Measurements from ENCODE around the gene C9orf40. TPM values are rescaled to one million over a fixed set of nuclear protein-coding genes. Genes with fewer than 3 reads are reported as not detected.

The C9orf40 gene
- polyA plus RNA-seq, 1 donor, result 6.7 TPM

- DNase-seq, result peak; percentile 6
Observed at GRCh38 chr9:74940600-74940999, 12.1 kb downstream of the C9orf40 start.

- DNase-seq, result no peak
Observed at GRCh38 chr9:74935008-74935407, 17.7 kb downstream of the C9orf40 start.

- no peak for DNase-seq
Observed at GRCh38 chr9:74921737-74922136, 31.0 kb downstream of the C9orf40 start.

- no peak for DNase-seq
Observed at GRCh38 chr9:74920944-74921626, 31.6 kb downstream of the C9orf40 start.

- no peak for DNase-seq
Observed at GRCh38 chr9:74910036-74910435, 42.7 kb downstream of the C9orf40 start.

GRCh38 chr9:74908665-74909064 lies 44.0 kb downstream of the C9orf40 start:
- no peak for DNase-seq

GRCh38 chr9:74907085-74907484 lies 45.6 kb downstream of the C9orf40 start:
- no peak for DNase-seq

GRCh38 chr9:74901001-74901400 lies 51.7 kb downstream of the C9orf40 start:
- DNase-seq, result no peak

Other genes with a start within 250 kb of the C9orf40 start
- 0.32 TPM for gene TRPM6, start 65.0 kb downstream of the C9orf40 start, polyA plus RNA-seq (ENCODE audit: insufficient read length)
- gene CARNMT1, start 75.4 kb upstream of the C9orf40 start, polyA plus RNA-seq (ENCODE audit: insufficient read length), result 9.0 TPM
- 20.1 TPM for gene NMRK1, start 135.2 kb upstream of the C9orf40 start, polyA plus RNA-seq (ENCODE audit: insufficient read length)
- 18.9 TPM for gene OSTF1, start 135.6 kb upstream of the C9orf40 start, polyA plus RNA-seq (ENCODE audit: insufficient read length)